Chondrocyte (in vitro differentiated cells): ENCODE results near the gene UMODL1. TPM values are rescaled to one million over a fixed set of nuclear protein-coding genes. Genes with fewer than 3 reads are reported as not detected.

Experiments used
- DNase-seq: peaks from one replicate; pipeline ENCODE4 v3.0.0; 2021; ENCODE audit warnings: mixed read lengths, low spot score
- H3K27ac Mint-ChIP-seq: one replicate; pipeline ENCODE4 v1.8.0; 2021; ENCODE audit warnings: mild to moderate bottlenecking, moderate library complexity, mixed read lengths; ENCODE audit not compliant: unreplicated experiment
- H3K27me3 Mint-ChIP-seq: 2 replicates; pipeline ENCODE4 v1.8.0; 2021; ENCODE audit warnings: low read depth, mixed read lengths
- H3K36me3 Mint-ChIP-seq: 2 replicates; pipeline ENCODE4 v1.8.0; 2021; ENCODE audit warnings: low read depth, mixed read lengths
- H3K4me1 Mint-ChIP-seq: 2 replicates; pipeline ENCODE4 v1.8.0; 2021; ENCODE audit warnings: low read depth, mild to moderate bottlenecking, mixed read lengths
- H3K4me3 Mint-ChIP-seq: one replicate; pipeline ENCODE4 v1.8.0; 2021; ENCODE audit warnings: mild to moderate bottlenecking, moderate library complexity, mixed read lengths; ENCODE audit not compliant: unreplicated experiment
- H3K9me3 Mint-ChIP-seq: 2 replicates; pipeline ENCODE4 v1.8.0; 2021; ENCODE audit warnings: low read depth, mixed read lengths
- total RNA-seq: library from RNA; stranded (reverse); gene quantifications from 3 replicates; pipeline ENCODE4 v1.2.1, GENCODE V29; 2021
- TF ChIP-seq, protein P1 (sequence below): fragments of 200-600 bp; sonication (generic); IDR thresholded peaks from 2 replicates; pipeline ENCODE4 v1.5.0; 2021; ENCODE audit warnings: antibody characterized with exemption, mild to moderate bottlenecking, moderate library complexity

The UMODL1 gene
- total RNA-seq, 1 donor from 2014 or later, result not detected

DNA sequence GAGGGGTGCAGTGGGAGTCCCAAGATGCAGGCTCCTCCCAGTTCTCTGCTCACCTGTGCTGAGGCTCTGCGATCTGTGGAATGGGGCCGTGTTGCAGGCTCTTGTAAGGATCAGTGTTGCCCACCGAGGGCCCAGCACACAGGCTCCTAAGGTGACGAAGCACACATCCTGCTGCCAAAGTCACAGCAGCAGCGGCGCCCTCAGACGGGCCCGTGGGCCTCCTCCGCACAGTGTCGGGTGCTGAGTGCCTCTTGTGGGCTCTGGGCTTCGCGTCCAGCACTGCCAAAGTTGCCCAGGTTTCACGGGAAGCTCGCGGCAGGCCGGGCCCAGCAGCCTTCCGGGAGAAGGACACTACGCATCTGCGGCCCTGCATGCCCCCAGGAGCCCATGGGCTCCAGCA, 75.7 kb downstream of the UMODL1 start:
- no peak for DNase-seq
- TF ChIP-seq, protein P1, sequence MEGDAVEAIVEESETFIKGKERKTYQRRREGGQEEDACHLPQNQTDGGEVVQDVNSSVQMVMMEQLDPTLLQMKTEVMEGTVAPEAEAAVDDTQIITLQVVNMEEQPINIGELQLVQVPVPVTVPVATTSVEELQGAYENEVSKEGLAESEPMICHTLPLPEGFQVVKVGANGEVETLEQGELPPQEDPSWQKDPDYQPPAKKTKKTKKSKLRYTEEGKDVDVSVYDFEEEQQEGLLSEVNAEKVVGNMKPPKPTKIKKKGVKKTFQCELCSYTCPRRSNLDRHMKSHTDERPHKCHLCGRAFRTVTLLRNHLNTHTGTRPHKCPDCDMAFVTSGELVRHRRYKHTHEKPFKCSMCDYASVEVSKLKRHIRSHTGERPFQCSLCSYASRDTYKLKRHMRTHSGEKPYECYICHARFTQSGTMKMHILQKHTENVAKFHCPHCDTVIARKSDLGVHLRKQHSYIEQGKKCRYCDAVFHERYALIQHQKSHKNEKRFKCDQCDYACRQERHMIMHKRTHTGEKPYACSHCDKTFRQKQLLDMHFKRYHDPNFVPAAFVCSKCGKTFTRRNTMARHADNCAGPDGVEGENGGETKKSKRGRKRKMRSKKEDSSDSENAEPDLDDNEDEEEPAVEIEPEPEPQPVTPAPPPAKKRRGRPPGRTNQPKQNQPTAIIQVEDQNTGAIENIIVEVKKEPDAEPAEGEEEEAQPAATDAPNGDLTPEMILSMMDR, result no peak
- no peaks in the 10 kb centered on the region for H3K9me3 Mint-ChIP-seq
- no peak overlapping the region for H3K4me3 Mint-ChIP-seq
- no peaks in the 10 kb centered on the region for H3K36me3 Mint-ChIP-seq
- peaks cover 2% of the 10 kb centered on the region for H3K4me1 Mint-ChIP-seq
- H3K27me3 Mint-ChIP-seq, result peaks cover 15% of the 10 kb centered on the region
- H3K27ac Mint-ChIP-seq, result no peak overlapping the region

DNA sequence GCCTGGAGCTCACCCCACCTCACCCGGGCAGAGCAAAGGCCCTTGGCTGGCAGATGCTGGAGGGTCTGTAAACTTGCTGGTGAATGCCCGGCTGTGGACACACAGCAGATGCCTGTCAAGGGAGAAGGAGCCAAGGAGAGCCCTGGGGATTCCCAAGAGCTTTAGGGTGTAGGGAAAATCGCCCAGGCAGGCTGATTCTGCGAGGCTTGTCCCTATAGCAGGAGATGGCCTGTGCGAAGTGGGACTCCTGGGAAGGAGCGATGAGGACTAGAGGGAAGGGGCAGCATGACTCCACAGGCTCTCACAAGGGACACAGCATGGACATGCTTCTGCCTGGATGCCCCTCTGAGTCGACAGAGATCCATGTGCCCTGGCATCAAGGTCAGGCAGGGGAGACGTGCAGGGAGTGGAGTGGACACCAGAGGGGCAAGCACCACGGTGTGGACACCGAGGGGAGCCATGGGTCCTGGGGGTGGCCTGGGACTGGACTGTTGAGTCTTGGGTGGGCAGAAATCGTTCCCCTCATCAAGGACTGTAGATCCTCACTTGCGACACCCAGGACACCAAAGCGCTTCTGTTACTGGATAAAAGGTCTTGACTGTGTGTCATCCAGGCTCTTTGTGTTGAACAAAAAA, 76.4 kb downstream of the UMODL1 start:
- peaks cover 15% of the 10 kb centered on the region for H3K27me3 Mint-ChIP-seq
- no peaks in the 10 kb centered on the region for H3K9me3 Mint-ChIP-seq
- no peak overlapping the region for H3K27ac Mint-ChIP-seq
- H3K4me1 Mint-ChIP-seq, result peaks cover 2% of the 10 kb centered on the region
- TF ChIP-seq, protein P1, result no peak
- H3K4me3 Mint-ChIP-seq, result no peak overlapping the region
- no peaks in the 10 kb centered on the region for H3K36me3 Mint-ChIP-seq
- DNase-seq, result no peak

DNA sequence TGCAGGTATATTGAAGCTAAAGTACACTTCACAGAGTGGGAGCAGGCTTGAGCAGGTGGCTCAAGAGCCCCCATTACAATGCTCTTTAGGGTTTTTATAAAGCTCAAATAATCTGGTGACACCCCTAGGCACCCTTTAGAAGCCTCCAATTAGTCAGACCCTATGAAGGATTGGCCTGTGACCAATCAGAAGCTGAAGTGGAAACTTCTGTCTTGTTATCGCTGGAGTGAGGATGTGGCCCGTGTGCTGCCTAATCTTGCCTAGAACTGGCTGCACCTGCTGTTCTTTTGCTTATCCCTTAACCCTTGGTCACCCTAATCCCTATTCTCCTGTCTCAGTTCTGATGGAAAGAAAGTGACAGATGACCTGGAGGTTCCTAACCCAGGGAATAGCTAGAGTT, 77.0 kb downstream of the UMODL1 start:
- peaks cover 15% of the 10 kb centered on the region for H3K27me3 Mint-ChIP-seq
- H3K9me3 Mint-ChIP-seq, result no peaks in the 10 kb centered on the region
- TF ChIP-seq, protein P1, result no peak
- H3K36me3 Mint-ChIP-seq, result no peaks in the 10 kb centered on the region
- peaks cover 2% of the 10 kb centered on the region for H3K4me1 Mint-ChIP-seq
- H3K27ac Mint-ChIP-seq, result no peak overlapping the region
- no peak for DNase-seq
- H3K4me3 Mint-ChIP-seq, result no peak overlapping the region

DNA sequence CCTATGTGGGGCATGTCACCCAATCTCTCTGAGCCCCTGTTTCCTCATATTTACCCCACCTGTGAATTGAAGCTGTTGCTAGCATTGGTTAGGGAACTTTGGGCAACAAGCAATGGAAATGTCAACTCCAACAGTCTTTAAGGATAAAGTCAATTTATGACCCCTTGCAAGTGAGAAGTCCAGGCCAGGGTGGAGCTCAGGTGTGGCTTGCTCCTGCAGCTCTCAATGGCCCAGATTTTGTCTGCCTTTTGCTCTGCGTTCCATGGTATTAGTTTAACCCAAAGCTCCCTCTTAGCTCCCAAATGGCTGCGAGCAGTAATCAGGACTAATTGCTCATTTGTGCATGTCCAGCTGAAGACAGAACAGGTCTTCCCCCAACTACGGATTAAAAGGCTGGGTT, 77.5 kb downstream of the UMODL1 start:
- Mint-ChIP-seq H3K27ac (no peak overlapping the region), H3K27me3 (peaks cover 15% of the 10 kb centered on the region), H3K4me3 (no peak overlapping the region), H3K9me3 (no peaks in the 10 kb centered on the region), H3K4me1 (peaks cover 2% of the 10 kb centered on the region), H3K36me3 (no peaks in the 10 kb centered on the region)
- TF ChIP-seq, protein P1, result no peak
- DNase-seq, result no peak

DNA sequence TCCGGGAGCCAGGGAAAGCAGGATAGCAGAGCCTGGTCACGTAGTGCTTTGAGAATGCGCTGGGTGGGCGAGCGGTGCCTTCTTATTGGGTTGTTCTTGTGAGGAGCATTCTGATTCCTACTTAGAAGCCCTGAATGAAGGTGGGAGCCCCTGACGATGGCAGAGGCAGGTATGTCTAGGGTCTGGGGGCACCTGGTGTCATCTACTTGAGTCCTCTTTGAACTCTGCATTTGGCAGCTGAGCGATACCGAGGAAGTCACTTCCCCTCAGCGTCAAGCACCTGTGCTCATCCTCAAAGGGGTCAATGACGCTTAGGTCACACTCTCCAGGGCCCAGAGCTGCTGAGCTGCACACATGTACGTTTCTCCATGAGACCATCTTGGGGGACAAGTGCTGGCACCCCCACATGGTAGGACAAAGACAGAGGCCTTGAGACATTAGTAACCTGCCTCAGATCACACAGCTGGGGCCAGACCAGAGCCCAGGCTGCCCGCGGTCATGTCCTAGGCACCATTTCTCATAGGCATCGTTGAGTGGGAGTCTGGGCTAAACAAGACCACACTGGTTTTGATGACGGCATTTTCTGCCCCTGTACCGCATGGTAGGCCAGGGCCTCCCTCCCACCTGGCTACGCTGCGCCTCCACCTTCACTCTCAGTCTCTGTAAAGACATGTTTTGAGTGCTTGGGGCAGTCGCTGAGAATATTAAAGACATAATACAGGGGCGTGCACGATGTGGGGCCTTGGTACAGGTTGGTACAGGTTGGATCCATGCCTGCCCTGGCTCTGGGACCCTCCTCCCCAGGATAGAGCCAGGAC, 78.7 kb downstream of the UMODL1 start:
- Mint-ChIP-seq H3K27me3 (peaks cover 14% of the 10 kb centered on the region), H3K4me3 (no peak overlapping the region), H3K4me1 (peaks cover 2% of the 10 kb centered on the region), H3K36me3 (no peaks in the 10 kb centered on the region), H3K9me3 (no peaks in the 10 kb centered on the region), H3K27ac (no peak overlapping the region)
- TF ChIP-seq, protein P1, result no peak
- DNase-seq, result no peak
